GM12875 (cell line): ENCODE data around the gene AP2A1.

Experiments
- H3K4me3 ChIP-seq: one replicate; pipeline ENCODE4 v1.5.1; 2011; ENCODE audit warnings: low read depth, low read length, control low read depth
- TF ChIP-seq, protein P1 (sequence below): IDR thresholded peaks from 2 replicates; pipeline ENCODE4 v1.5.1; 2011; ENCODE audit warnings: low read depth, mild to moderate bottlenecking, control low read depth, inconsistent platforms, low read length, moderate library complexity, borderline replicate concordance; ENCODE audit not compliant: insufficient read depth

The AP2A1 gene

DNA sequence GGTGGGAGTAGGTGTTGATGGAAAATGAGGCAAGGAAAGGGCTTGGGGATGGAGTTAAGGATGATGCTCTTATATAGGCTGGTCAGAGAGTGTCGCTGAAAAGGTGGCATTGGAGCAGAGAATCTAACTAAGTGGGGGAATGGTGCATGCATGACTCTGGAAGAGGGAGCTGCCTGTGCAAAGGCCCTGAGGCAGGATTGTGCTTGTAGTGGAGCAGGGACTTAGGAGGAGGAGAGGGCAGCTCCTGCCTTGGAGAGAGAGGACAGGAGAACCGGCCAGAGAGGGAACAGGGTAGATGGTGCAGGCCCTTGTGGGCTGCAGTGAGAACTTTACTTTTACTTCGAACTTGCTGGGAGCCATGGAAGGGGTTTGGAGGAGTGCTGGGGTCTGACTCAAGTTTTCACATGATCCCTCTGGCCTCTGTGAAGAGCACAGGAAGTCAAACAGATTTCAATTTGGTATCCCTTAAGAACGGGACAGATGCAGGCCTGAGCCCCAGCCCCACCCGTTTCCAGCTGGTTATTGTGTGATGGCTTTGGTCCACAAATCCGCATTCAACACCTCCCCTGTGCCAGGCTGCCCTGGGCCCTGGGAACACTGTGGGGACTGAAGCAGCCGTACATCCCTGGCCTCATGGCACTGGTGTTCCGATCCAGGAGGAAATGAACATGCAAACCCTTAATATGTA lies 7.0 kb downstream of the AP2A1 start:
- no peak overlapping the region for H3K4me3 ChIP-seq
- TF ChIP-seq, protein P1, sequence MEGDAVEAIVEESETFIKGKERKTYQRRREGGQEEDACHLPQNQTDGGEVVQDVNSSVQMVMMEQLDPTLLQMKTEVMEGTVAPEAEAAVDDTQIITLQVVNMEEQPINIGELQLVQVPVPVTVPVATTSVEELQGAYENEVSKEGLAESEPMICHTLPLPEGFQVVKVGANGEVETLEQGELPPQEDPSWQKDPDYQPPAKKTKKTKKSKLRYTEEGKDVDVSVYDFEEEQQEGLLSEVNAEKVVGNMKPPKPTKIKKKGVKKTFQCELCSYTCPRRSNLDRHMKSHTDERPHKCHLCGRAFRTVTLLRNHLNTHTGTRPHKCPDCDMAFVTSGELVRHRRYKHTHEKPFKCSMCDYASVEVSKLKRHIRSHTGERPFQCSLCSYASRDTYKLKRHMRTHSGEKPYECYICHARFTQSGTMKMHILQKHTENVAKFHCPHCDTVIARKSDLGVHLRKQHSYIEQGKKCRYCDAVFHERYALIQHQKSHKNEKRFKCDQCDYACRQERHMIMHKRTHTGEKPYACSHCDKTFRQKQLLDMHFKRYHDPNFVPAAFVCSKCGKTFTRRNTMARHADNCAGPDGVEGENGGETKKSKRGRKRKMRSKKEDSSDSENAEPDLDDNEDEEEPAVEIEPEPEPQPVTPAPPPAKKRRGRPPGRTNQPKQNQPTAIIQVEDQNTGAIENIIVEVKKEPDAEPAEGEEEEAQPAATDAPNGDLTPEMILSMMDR: no peak

DNA sequence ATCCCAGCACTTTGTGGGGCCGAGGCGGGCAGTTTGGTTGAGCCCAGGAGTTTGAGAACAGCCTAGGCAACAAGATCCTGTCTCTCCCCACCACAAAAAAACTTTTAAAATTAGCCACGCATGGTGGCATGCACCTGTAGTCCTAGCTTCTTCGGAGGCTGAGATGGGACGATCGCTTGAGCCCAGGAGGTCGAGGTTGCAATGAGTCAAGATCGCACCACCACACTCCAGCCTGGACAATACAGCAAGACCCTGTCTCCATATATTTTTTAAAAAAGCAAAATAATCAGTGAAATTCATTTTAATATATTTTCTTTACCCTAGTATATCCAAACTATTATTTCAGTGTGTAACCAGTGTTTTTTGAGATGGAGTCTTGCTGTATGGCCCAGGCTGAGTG lies 8.2 kb downstream of the AP2A1 start:
- TF ChIP-seq, protein P1: no peak
- H3K4me3 ChIP-seq: no peak overlapping the region

DNA sequence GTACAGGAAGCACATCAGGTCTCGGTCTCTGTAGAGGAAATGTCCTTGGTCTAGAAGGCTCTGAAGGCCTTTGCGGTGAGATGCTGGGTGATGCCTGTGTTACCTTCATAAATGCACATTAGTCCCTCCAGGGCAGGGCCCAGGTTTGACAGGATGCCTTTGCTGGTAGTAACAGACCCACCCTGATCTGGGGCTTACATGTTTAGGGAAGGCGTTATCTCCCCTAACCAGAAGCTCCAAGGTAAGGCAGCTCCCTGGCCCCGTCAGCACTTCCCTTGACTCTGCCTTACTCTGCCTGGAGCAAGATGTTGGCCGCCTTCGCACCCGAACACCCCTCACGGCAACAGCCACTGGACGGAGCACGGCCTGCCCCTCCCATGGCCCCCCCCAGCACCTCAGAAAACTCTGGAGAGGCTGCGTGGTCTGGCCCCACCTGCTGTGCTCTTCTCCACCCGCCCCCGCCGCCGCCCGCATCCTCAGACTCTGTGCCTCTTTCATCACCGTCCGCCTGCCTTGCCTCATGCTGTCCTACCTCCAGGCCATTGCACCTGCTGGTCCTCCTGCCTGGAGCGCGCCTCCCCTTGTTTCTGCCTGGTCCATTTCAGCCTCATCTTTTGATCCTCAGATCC lies 9.1 kb downstream of the AP2A1 start:
- H3K4me3 ChIP-seq: no peak overlapping the region
- TF ChIP-seq, protein P1: no peak

DNA sequence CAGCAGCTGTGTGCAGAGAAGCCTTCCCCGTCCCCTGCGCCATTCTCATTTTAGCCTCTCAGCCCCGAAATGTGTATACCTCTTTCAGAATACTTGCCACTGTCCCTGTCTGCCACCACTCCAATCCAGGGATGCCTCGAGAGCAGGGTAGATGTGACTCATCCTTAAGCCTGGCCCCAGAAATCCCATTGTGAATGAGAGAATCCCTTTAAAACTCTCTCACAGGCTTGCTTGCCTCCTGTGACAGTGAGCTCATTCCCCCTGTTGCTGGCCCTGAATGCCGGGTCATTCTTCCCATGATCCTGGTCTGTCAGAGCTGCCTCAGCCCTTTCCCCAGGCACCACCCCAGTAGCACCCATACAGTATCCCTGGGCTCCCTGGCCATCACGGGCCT lies 9.6 kb downstream of the AP2A1 start:
- TF ChIP-seq, protein P1: no peak
- H3K4me3 ChIP-seq: no peak overlapping the region

DNA sequence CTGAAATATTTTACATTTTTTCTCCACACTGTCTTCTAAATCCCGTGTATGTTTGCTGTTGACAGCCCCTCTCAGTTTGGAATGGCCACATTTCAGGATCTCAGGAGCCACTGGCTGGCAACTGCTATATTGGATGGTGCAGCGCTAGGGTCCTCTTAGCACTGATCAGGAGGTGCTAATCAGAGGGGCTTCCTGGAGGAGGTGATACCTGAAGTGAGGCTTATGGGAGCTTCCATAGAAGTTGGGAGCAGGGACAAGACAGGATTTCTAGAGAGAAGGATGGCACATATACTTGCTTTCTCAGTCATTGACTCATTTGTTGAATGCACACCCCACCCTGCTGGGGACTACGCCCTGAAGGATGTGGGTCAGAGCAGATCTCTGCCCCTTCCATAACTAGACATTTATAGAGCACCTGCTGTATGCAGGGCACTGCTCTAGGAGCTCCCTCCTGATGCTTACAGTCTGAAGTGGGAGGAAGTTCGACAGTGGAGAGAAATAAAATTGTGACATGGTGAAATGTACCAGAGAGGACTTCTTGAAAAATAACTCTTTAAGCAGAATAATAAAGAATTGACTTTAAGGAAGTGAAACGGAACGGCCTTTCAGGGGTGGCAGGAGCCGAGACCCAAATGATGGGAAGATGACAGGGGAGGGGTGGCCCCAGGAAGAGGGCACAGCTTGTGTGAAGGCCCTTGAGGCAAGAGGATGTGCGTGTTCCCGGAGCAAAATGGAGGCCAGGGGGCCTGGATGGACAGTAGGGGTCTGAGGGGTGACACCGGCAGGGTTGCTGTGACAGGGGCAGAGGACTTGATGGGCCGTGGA lies 13.1 kb downstream of the AP2A1 start:
- no peak overlapping the region for H3K4me3 ChIP-seq
- TF ChIP-seq, protein P1: no peak

DNA sequence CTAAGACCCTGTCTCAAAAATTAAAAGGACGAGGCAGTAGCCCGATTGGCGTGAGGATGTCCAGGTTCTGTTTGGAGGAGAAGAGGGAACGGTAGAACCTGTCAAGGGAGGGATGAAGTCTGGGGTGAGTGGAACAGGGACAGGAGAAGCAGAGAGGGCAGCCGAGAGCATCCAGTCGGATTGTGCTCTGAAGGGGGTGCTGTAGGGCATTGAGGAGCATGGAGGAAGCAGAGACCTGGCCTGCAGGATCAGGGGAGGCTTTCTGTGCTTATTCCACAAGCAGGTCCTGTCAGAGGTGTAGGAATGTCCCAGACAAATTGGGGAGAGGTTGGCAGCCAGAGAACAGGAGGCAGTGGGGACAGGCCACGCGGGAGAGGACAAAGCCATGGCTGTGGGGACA lies 14.1 kb downstream of the AP2A1 start:
- no peak overlapping the region for H3K4me3 ChIP-seq
- TF ChIP-seq, protein P1: no peak
